Tibial nerve (tissue), 4 donors: ENCODE measurements around the gene P2RY8.

Experiments used
- CTCF ChIP-seq, 5 experiments: fragments of 200-600 bp in 3 of 5; fragments of 450-650 bp in 2 of 5; sonication (generic) in 3 of 5; IDR thresholded peaks; one replicate each; pipeline ENCODE4 v1.5.1; 2016 to 2019; ENCODE audit warnings: antibody characterized with exemption in 5 of 5, mild to moderate bottlenecking in 3 of 5, moderate library complexity in 2 of 5
- EP300 ChIP-seq, 2 donors: sonication (generic); formaldehyde crosslinking; IDR thresholded peaks; one replicate each; pipeline ENCODE4 v1.6.1; 2017; ENCODE audit warnings: antibody characterized with exemption in 2 of 2, mild to moderate bottlenecking in 1 of 2
- POLR2A ChIP-seq, 2 donors: fragments of 450-650 bp; IDR thresholded peaks; one replicate each; pipeline ENCODE4 v1.6.1; 2017; ENCODE audit warnings: antibody characterized with exemption in 2 of 2, mild to moderate bottlenecking in 2 of 2, moderate library complexity in 2 of 2

- no peak for TF ChIP-seq CTCF (IDR thresholded peaks at IDR 0.05)
- TF ChIP-seq EP300 (IDR thresholded peaks at IDR 0.05): no peak
- TF ChIP-seq POLR2A (IDR thresholded peaks at IDR 0.05): no peak
Measured at GRCh38 chrX:1511829-1512228, 25.2 kb downstream of the P2RY8 start.
